Measurements from ENCODE around the gene TCAP.

TCAP gene

GRCh38 chr17:39667945-39668924, 3.1 kb downstream of the TCAP start, which contains the start of gene PNMT:
Gene PNMT, plus strand, starts transcription at chr17:39668453. Its CDS starts 23 bp downstream, at chr17:39668476.
- DNase-seq: no peak

GRCh38 chr17:39669897-39670735, 5.0 kb downstream of the TCAP start:
- DNase-seq: no peak

GRCh38 chr17:39670746-39671145, 5.6 kb downstream of the TCAP start:
- DNase-seq: no peak

GRCh38 chr17:39671651-39672521, 6.7 kb downstream of the TCAP start:
- no peak for DNase-seq

GRCh38 chr17:39672522-39673334, 7.6 kb downstream of the TCAP start:
- no peak for DNase-seq

- no peak for DNase-seq
These were observed 8.4 kb downstream of the TCAP start for GRCh38 chr17:39673335-39674081.

- DNase-seq: no peak
These were observed 9.0 kb downstream of the TCAP start for GRCh38 chr17:39674179-39674578.

- DNase-seq: no peak
These were observed 9.7 kb downstream of the TCAP start for GRCh38 chr17:39674702-39675389.

GRCh38 chr17:39675390-39676082, 10.4 kb downstream of the TCAP start:
- DNase-seq: no peak

GRCh38 chr17:39676198-39676819, 11.2 kb downstream of the TCAP start:
- no peak for DNase-seq

- no peak for DNase-seq
These were observed 11.9 kb downstream of the TCAP start for GRCh38 chr17:39677072-39677471.

- no peak for DNase-seq
These were observed 12.6 kb downstream of the TCAP start for GRCh38 chr17:39677542-39678339.

- DNase-seq: no peak
These were observed 13.4 kb downstream of the TCAP start for GRCh38 chr17:39678340-39679116.

GRCh38 chr17:39679521-39680192, 14.5 kb downstream of the TCAP start:
- no peak for DNase-seq

GRCh38 chr17:39683295-39683939, 18.3 kb downstream of the TCAP start:
- no peak for DNase-seq
